Neural progenitor cell (in vitro differentiated cells): ENCODE results near the gene TNRC18. TPM values are rescaled to one million over a fixed set of nuclear protein-coding genes. Genes with fewer than 3 reads are reported as not detected.
"Not testable (repeated sequence)": the region's sequence is repeated elsewhere in the genome, so short reads cannot be mapped to it uniquely, and the experiment has no call there.

Experiments used
- DNase-seq: peaks from one replicate; pipeline ENCODE4 v3.0.0-alpha.2; 2016; ENCODE audit warnings: low spot score
- H2AFZ ChIP-seq: fragments of 200-600 bp; sonication (generic); replicated peaks from 2 replicates; pipeline ENCODE4 v1.6.1; 2016; ENCODE audit warnings: antibody characterized with exemption
- H3F3A ChIP-seq: fragments of 200-600 bp; sonication (generic); 2 replicates; pipeline ENCODE4 v1.6.1; 2016; ENCODE audit warnings: antibody characterized with exemption, low read depth
- H3K27ac ChIP-seq: fragments of 200-600 bp; sonication (generic); 2 replicates; pipeline ENCODE4 v1.5.1; 2016; ENCODE audit warnings: mild to moderate bottlenecking
- H3K27me3 ChIP-seq: fragments of 200-600 bp; sonication (generic); 2 replicates; pipeline ENCODE4 v1.6.1; 2016; ENCODE audit warnings: mild to moderate bottlenecking, moderate library complexity
- H3K36me3 ChIP-seq: fragments of 200-600 bp; sonication (generic); 2 replicates; pipeline ENCODE4 v1.5.1; 2016
- H3K4me1 ChIP-seq: fragments of 200-600 bp; sonication (generic); 2 replicates; pipeline ENCODE4 v1.6.1; 2016; ENCODE audit warnings: mixed run types
- H3K4me2 ChIP-seq: fragments of 200-600 bp; sonication (generic); 2 replicates; pipeline ENCODE4 v1.6.1; 2016
- H3K4me3 ChIP-seq: fragments of 200-600 bp; sonication (generic); 2 replicates; pipeline ENCODE4 v1.5.1; 2016
- H3K79me2 ChIP-seq: fragments of 200-600 bp; sonication (generic); 2 replicates; pipeline ENCODE4 v1.6.1; 2016; ENCODE audit warnings: low read depth
- H3K9ac ChIP-seq: fragments of 200-600 bp; sonication (generic); 2 replicates; pipeline ENCODE4 v1.6.1; 2016
- H3K9me3 ChIP-seq: fragments of 200-600 bp; sonication (generic); 2 replicates; pipeline ENCODE4 v1.5.1; 2016; ENCODE audit warnings: low read depth
- H4K20me1 ChIP-seq: fragments of 200-600 bp; sonication (generic); 2 replicates; pipeline ENCODE4 v1.6.1; 2016; ENCODE audit warnings: low read depth
- H3K27ac Mint-ChIP-seq: 3 replicates; pipeline ENCODE4 v1.8.0; 2021; ENCODE audit warnings: mixed read lengths
- H3K27me3 Mint-ChIP-seq: 2 replicates; pipeline ENCODE4 v1.8.0; 2022; ENCODE audit warnings: low read depth, mild to moderate bottlenecking, inconsistent platforms, moderate library complexity, mixed read lengths; ENCODE audit not compliant: insufficient read depth
- H3K36me3 Mint-ChIP-seq: 3 replicates; pipeline ENCODE4 v1.8.0; 2021; ENCODE audit warnings: mixed read lengths
- H3K4me1 Mint-ChIP-seq: 3 replicates; pipeline ENCODE4 v1.8.0; 2021; ENCODE audit warnings: mixed read lengths
- H3K4me3 Mint-ChIP-seq: 3 replicates; pipeline ENCODE4 v1.8.0; 2021; ENCODE audit warnings: mild to moderate bottlenecking, moderate library complexity, mixed read lengths
- H3K9me3 Mint-ChIP-seq: 3 replicates; pipeline ENCODE4 v1.8.0; 2020; ENCODE audit warnings: mixed read lengths
- CTCF ChIP-seq: fragments of 200-600 bp; sonication (generic); IDR thresholded peaks from 2 replicates; pipeline ENCODE4 v1.5.1; 2017; ENCODE audit warnings: antibody characterized with exemption, mild to moderate bottlenecking
- EZH2 ChIP-seq: fragments of 200-600 bp; sonication (generic); IDR thresholded peaks from 2 replicates; pipeline ENCODE4 v1.6.1; 2017; ENCODE audit warnings: antibody characterized with exemption, mild to moderate bottlenecking, moderate library complexity
- EZH2phosphoT487 ChIP-seq: fragments of 200-600 bp; sonication (generic); IDR thresholded peaks from 2 replicates; pipeline ENCODE4 v1.6.1; 2017; ENCODE audit warnings: antibody characterized with exemption
- total RNA-seq: library from RNA; depleted of rRNA; stranded (reverse); fragments of >200 nt; gene quantifications from 2 replicates; pipeline ENCODE4 v1.2.3, GENCODE V29; 2015; ENCODE audit warnings: low replicate concordance

The TNRC18 gene
- total RNA-seq, 1 donor from 2014 or later, result 16.1 TPM

- Mint-ChIP-seq H3K27me3 (peaks cover 8% of the 10 kb centered on the region), H3K9me3 (peaks cover 26% of the 10 kb centered on the region), H3K4me1 (no peaks in the 10 kb centered on the region), H3K36me3 (peaks cover 45% of the 10 kb centered on the region), H3K4me3 (no peak overlapping the region), H3K27ac (no peak overlapping the region)
- no peaks in the 10 kb centered on the region for H3F3A ChIP-seq
- H3K27me3 ChIP-seq, result no peaks in the 10 kb centered on the region
- no peaks in the 10 kb centered on the region for H3K9me3 ChIP-seq
- no peak overlapping the region for H3K4me3 ChIP-seq
- TF ChIP-seq EZH2 (no peak), CTCF (no peak), EZH2phosphoT487 (no peak)
- H3K36me3 ChIP-seq, result no peaks in the 10 kb centered on the region
- H4K20me1 ChIP-seq, result no peaks in the 10 kb centered on the region
- H2AFZ ChIP-seq, result no peak overlapping the region
- no peaks in the 10 kb centered on the region for H3K4me1 ChIP-seq
- no peak for DNase-seq
- no peak overlapping the region for H3K4me2 ChIP-seq
- no peak overlapping the region for H3K9ac ChIP-seq
- no peaks in the 10 kb centered on the region for H3K79me2 ChIP-seq
- H3K27ac ChIP-seq, result no peak overlapping the region
Observed at GRCh38 chr7:5322621-5323410, 100.8 kb downstream of the TNRC18 start.

DNA sequence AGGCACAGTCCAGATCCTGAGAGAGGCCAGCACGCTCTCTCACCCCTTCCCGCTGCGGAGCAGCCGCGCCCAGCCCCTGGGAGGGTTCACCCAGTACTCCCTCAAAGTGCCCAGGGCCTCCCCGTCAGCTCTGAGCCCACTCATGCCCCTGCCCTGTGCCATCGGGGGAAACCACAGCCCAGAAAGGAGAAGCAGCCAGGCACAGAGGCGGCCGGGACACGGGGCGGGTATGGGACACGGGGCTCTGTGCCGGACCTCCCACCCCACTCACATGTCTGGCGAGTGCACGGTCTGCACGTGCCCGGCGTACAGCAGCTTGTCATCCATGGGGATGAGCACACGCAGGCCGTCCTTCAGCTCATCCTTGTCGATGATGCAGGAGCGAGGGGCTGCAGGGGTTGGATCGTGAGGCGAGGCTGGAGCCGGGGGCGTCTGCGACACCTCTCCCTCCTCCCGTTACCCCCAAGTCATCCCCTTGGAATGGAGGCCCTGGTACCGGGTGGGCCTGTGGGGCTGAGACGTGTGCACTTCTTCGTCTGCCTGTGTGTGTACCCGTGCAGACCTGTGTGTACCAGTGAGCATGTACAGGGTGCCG, 102.7 kb downstream of the TNRC18 start:
- Histone ChIP-seq H3K79me2 (no peaks in the 10 kb centered on the region), H3K27me3 (no peaks in the 10 kb centered on the region), H3K4me3 (no peak overlapping the region), H4K20me1 (no peaks in the 10 kb centered on the region), H3K27ac (no peak overlapping the region), H3K4me1 (no peaks in the 10 kb centered on the region), H2AFZ (no peak overlapping the region), H3K36me3 (no peaks in the 10 kb centered on the region), H3F3A (no peaks in the 10 kb centered on the region), H3K4me2 (no peak overlapping the region), H3K9me3 (no peaks in the 10 kb centered on the region), H3K9ac (no peak overlapping the region)
- Mint-ChIP-seq H3K36me3 (peaks cover 45% of the 10 kb centered on the region), H3K4me1 (no peaks in the 10 kb centered on the region), H3K27ac (no peak overlapping the region), H3K27me3 (peaks cover 10% of the 10 kb centered on the region), H3K4me3 (no peak overlapping the region), H3K9me3 (peaks cover 28% of the 10 kb centered on the region)
- DNase-seq, result no peak
- TF ChIP-seq CTCF, result no peak
- TF ChIP-seq EZH2, result no peak
- no peak for TF ChIP-seq EZH2phosphoT487

GRCh38 chr7:5320391-5320790, 103.2 kb downstream of the TNRC18 start:
- Mint-ChIP-seq H3K27me3 (peaks cover 12% of the 10 kb centered on the region), H3K27ac (no peak overlapping the region), H3K4me1 (no peaks in the 10 kb centered on the region), H3K36me3 (peaks cover 46% of the 10 kb centered on the region), H3K4me3 (no peak overlapping the region), H3K9me3 (peaks cover 28% of the 10 kb centered on the region)
- no peak overlapping the region for H3K4me3 ChIP-seq
- no peak overlapping the region for H3K9ac ChIP-seq
- H3K79me2 ChIP-seq, result no peaks in the 10 kb centered on the region
- no peaks in the 10 kb centered on the region for H3F3A ChIP-seq
- H4K20me1 ChIP-seq, result no peaks in the 10 kb centered on the region
- H3K27me3 ChIP-seq, result no peaks in the 10 kb centered on the region
- H3K27ac ChIP-seq, result no peak overlapping the region
- H3K36me3 ChIP-seq, result no peaks in the 10 kb centered on the region
- DNase-seq, result no peak
- H2AFZ ChIP-seq, result no peak overlapping the region
- no peak overlapping the region for H3K4me2 ChIP-seq
- TF ChIP-seq EZH2 (no peak), CTCF (no peak), EZH2phosphoT487 (no peak)
- H3K9me3 ChIP-seq, result no peaks in the 10 kb centered on the region
- no peaks in the 10 kb centered on the region for H3K4me1 ChIP-seq

GRCh38 chr7:5318613-5319012, 105.0 kb downstream of the TNRC18 start:
- H3K4me1 Mint-ChIP-seq, H3K27me3 ChIP-seq, H3K9me3 ChIP-seq, H3K27ac Mint-ChIP-seq, H3K79me2 ChIP-seq, H3K4me3 Mint-ChIP-seq, H3K27ac ChIP-seq, H3K4me3 ChIP-seq, H3K36me3 ChIP-seq, H4K20me1 ChIP-seq, H3K4me2 ChIP-seq, H3K4me1 ChIP-seq, H3K9ac ChIP-seq, DNase-seq, H2AFZ ChIP-seq, H3F3A ChIP-seq: not testable (repeated sequence)
- Mint-ChIP-seq H3K36me3 (peaks cover 43% of the 10 kb centered on the region), H3K9me3 (peaks cover 28% of the 10 kb centered on the region), H3K27me3 (peaks cover 12% of the 10 kb centered on the region)
